Naive B cell (primary cell): ENCODE measurements around the gene TRIM6. TPM values are rescaled to one million over a fixed set of nuclear protein-coding genes. Genes with fewer than 3 reads are reported as not detected.
"Not testable (repeated sequence)": the region's sequence is repeated elsewhere in the genome, so short reads cannot be mapped to it uniquely, and the experiment has no call there.

Experiments used
- ATAC-seq, 2 donors: fragments of 150-1000 bp; cut with Tn5 transposase; 2 replicates each; pipeline ENCODE4 v1.10.0; 2021; ENCODE audit warnings: low read depth in 2 of 2, mild to moderate bottlenecking in 2 of 2, moderate library complexity in 2 of 2
- DNase-seq: peaks from one replicate; pipeline ENCODE4 v3.0.0; 2022
- H3K27ac Mint-ChIP-seq, 6 donors: one replicate each; pipeline ENCODE4 v1.8.0; 2020 to 2022; ENCODE audit warnings: mild to moderate bottlenecking in 6 of 6, mixed read lengths in 6 of 6, moderate library complexity in 5 of 6, inconsistent platforms in 2 of 6
- H3K27me3 Mint-ChIP-seq, 3 donors: one replicate each; pipeline ENCODE4 v1.8.0; 2021 to 2022; ENCODE audit warnings: mixed read lengths in 3 of 3, mild to moderate bottlenecking in 1 of 3
- H3K36me3 Mint-ChIP-seq, 2 donors: one replicate each; pipeline ENCODE4 v1.8.0; 2020 to 2022; ENCODE audit warnings: mixed read lengths in 2 of 2, inconsistent platforms in 1 of 2, mild to moderate bottlenecking in 1 of 2
- H3K4me1 Mint-ChIP-seq, 3 donors: one replicate each; pipeline ENCODE4 v1.8.0; 2020 to 2022; ENCODE audit warnings: mixed read lengths in 3 of 3, inconsistent platforms in 1 of 3, mild to moderate bottlenecking in 1 of 3, moderate library complexity in 1 of 3
- H3K4me3 Mint-ChIP-seq, 8 donors: one replicate each; pipeline ENCODE4 v1.8.0; 2020 to 2022; ENCODE audit warnings: mild to moderate bottlenecking in 8 of 8, mixed read lengths in 8 of 8, moderate library complexity in 8 of 8, inconsistent platforms in 2 of 8
- H3K9me3 Mint-ChIP-seq, 7 donors: one replicate each; pipeline ENCODE4 v1.8.0; 2020 to 2022; ENCODE audit warnings: mixed read lengths in 7 of 7, mild to moderate bottlenecking in 5 of 7, inconsistent platforms in 2 of 7, moderate library complexity in 1 of 7
- polyA plus RNA-seq, 6 donors: library from polyadenylated mRNA; unstranded; fragments of 300-500 nt; fragmentation: Illumina TruSeq; gene quantifications; one replicate each; pipeline ENCODE4 v1.2.3, GENCODE V29; 2021; ENCODE audit warnings: low read depth in 6 of 6

Gene TRIM6
- polyA plus RNA-seq, 6 donors from 2014 or later = 0.22 TPM; not detected in 5

- ATAC-seq, H3K27me3 Mint-ChIP-seq, H3K4me3 Mint-ChIP-seq, H3K27ac Mint-ChIP-seq, H3K4me1 Mint-ChIP-seq, H3K9me3 Mint-ChIP-seq, DNase-seq: not testable (repeated sequence)
- peaks cover 20% of the 10 kb centered on the region in 2 donors for H3K36me3 Mint-ChIP-seq
Observed at GRCh38 chr11:5656956-5657355, 60.5 kb downstream of the TRIM6 start.

- DNase-seq = no peak
- Mint-ChIP-seq H3K4me3 (no peak overlapping the region), H3K27ac (no peak overlapping the region), H3K27me3 (no peaks in the 10 kb centered on the region), H3K36me3 (peaks cover 14 to 16% of the 10 kb centered on the region in 2 donors), H3K4me1 (no peaks in the 10 kb centered on the region), H3K9me3 (peaks cover 0 to 4% (median 0%) of the 10 kb centered on the region in 7 donors)
- no peak for ATAC-seq
Observed at GRCh38 chr11:5658318-5658717, 61.9 kb downstream of the TRIM6 start.

Other genes starting within 250 kb of the TRIM6 start
- not detected for gene OR51B6, start 245.1 kb upstream of the TRIM6 start, polyA plus RNA-seq
- not detected for gene OR51M1, start 212.8 kb upstream of the TRIM6 start, polyA plus RNA-seq
- not detected for gene OR51Q1, start 174.5 kb upstream of the TRIM6 start, polyA plus RNA-seq
- gene OR51I1, start 155.1 kb upstream of the TRIM6 start, polyA plus RNA-seq = not detected
- gene OR51I2, start 147.3 kb upstream of the TRIM6 start, polyA plus RNA-seq = not detected
- not detected for gene OR52D1, start 108.0 kb upstream of the TRIM6 start, polyA plus RNA-seq
- not detected for gene UBQLN3, start 86.7 kb upstream of the TRIM6 start, polyA plus RNA-seq
- gene UBQLNL, start 79.9 kb upstream of the TRIM6 start, polyA plus RNA-seq = under 1 TPM in 1 of 6 donors, not detected in 5; 0.39 TPM
- not detected for gene OR52H1, start 48.1 kb upstream of the TRIM6 start, polyA plus RNA-seq
- gene OR52B6, start 15.8 kb upstream of the TRIM6 start, polyA plus RNA-seq = under 1 TPM in 1 of 6 donors, not detected in 5; 0.33 TPM
- 10 to 100 TPM; 25.3 to 58.5 (median 30.8) TPM for gene TRIM34, start 28.4 kb downstream of the TRIM6 start, polyA plus RNA-seq
- gene TRIM5, start 88.4 kb downstream of the TRIM6 start, polyA plus RNA-seq = 10 to 100 TPM in 1 of 6 donors, 1 to 10 TPM in 5; 5.0 to 10.2 (median 7.9) TPM
- gene TRIM22, start 93.2 kb downstream of the TRIM6 start, polyA plus RNA-seq = 100 to 1,000 TPM; 178 to 300 (median 241) TPM
- under 1 TPM in 5 of 6 donors, not detected in 1; 0.16 to 0.32 (median 0.18) TPM for gene OR56B1, start 139.8 kb downstream of the TRIM6 start, polyA plus RNA-seq
- gene OR52N4, start 157.6 kb downstream of the TRIM6 start, polyA plus RNA-seq = 1 to 10 TPM in 2 of 6 donors, under 1 TPM in 2, not detected in 2; 0.49 to 1.1 (median 0.87) TPM
- gene OR52N5, start 186.7 kb downstream of the TRIM6 start, polyA plus RNA-seq = under 1 TPM in 1 of 6 donors, not detected in 5; 0.20 TPM
- not detected for gene OR52N1, start 194.6 kb downstream of the TRIM6 start, polyA plus RNA-seq
- not detected for gene OR52N2, start 212.3 kb downstream of the TRIM6 start, polyA plus RNA-seq
- gene OR52E6, start 245.3 kb downstream of the TRIM6 start, polyA plus RNA-seq = not detected